OCI-LY3 (cell line): ENCODE data around the gene CYP46A1.
A peak's percentile ranks its signal among the peaks of the same experiment; 100 is the strongest.

Source experiments
- H2AFZ ChIP-seq: fragments of 200-600, 300-600 bp; shearing (Covaris generic); 2 replicates; pipeline ENCODE4 v1.6.0; 2014; ENCODE audit warnings: antibody characterized with exemption, low read depth, low read length
- H3K27ac ChIP-seq: fragments of 200-600, 300-600 bp; sonication (generic); 2 replicates; pipeline ENCODE4 v1.5.1; 2014; ENCODE audit warnings: mild to moderate bottlenecking, low read length, moderate library complexity, mixed read lengths
- H3K27me3 ChIP-seq: fragments of 200-600, 300-600 bp; sonication (generic); 2 replicates; pipeline ENCODE4 v1.6.1; 2014; ENCODE audit warnings: low read depth, low read length, mixed read lengths
- H3K36me3 ChIP-seq: fragments of 200-600, 300-600 bp; sonication (generic); replicated peaks from 2 replicates; pipeline ENCODE3; 2014; ENCODE audit warnings: low read depth, low read length, mixed read lengths
- H3K4me1 ChIP-seq: fragments of 300-600, 200-600 bp; sonication (generic); 2 replicates; pipeline ENCODE4 v1.6.1; 2014; ENCODE audit warnings: low read length, mixed read lengths
- H3K4me2 ChIP-seq: fragments of 200-600, 300-600 bp; sonication (generic); 2 replicates; pipeline ENCODE4 v1.6.1; 2014; ENCODE audit warnings: low read length, mixed read lengths
- H3K4me3 ChIP-seq: fragments of 300-600, 200-600 bp; sonication (generic); 2 replicates; pipeline ENCODE4 v1.5.1; 2014; ENCODE audit warnings: antibody characterized with exemption, mild to moderate bottlenecking, low read length, moderate library complexity
- H3K79me2 ChIP-seq: fragments of 300-600, 200-600 bp; shearing (Covaris generic); 2 replicates; pipeline ENCODE4 v1.6.1; 2014; ENCODE audit warnings: mild to moderate bottlenecking, low read length, mixed read lengths
- H3K9ac ChIP-seq: fragments of 300-600, 200-600 bp; shearing (Covaris generic); 2 replicates; pipeline ENCODE4 v1.6.0; 2014; ENCODE audit warnings: mild to moderate bottlenecking, low read length, moderate library complexity
- H3K9me3 ChIP-seq: fragments of 200-600, 300-600 bp; shearing (Covaris generic); 2 replicates; pipeline ENCODE4 v1.6.1; 2014; ENCODE audit warnings: low read length, mixed read lengths; ENCODE audit not compliant: insufficient read depth
- H4K20me1 ChIP-seq: fragments of 200-600, 300-600 bp; sonication (generic); 2 replicates; pipeline ENCODE4 v1.6.1; 2016; ENCODE audit warnings: low read length, mixed read lengths; ENCODE audit not compliant: insufficient read depth
- EZH2phosphoT487 ChIP-seq: fragments of 200-600 bp; shearing (Covaris generic); IDR thresholded peaks from 2 replicates; pipeline ENCODE4 v1.6.1; 2018; ENCODE audit warnings: antibody characterized with exemption, mixed run types, low read depth
- TF ChIP-seq, protein P1 (sequence below): fragments of 200-600, 300-600 bp; sonication (generic); IDR thresholded peaks from 2 replicates; pipeline ENCODE4 v1.5.1; 2014; ENCODE audit warnings: antibody characterized with exemption, low read length, low read depth

Gene CYP46A1

DNA sequence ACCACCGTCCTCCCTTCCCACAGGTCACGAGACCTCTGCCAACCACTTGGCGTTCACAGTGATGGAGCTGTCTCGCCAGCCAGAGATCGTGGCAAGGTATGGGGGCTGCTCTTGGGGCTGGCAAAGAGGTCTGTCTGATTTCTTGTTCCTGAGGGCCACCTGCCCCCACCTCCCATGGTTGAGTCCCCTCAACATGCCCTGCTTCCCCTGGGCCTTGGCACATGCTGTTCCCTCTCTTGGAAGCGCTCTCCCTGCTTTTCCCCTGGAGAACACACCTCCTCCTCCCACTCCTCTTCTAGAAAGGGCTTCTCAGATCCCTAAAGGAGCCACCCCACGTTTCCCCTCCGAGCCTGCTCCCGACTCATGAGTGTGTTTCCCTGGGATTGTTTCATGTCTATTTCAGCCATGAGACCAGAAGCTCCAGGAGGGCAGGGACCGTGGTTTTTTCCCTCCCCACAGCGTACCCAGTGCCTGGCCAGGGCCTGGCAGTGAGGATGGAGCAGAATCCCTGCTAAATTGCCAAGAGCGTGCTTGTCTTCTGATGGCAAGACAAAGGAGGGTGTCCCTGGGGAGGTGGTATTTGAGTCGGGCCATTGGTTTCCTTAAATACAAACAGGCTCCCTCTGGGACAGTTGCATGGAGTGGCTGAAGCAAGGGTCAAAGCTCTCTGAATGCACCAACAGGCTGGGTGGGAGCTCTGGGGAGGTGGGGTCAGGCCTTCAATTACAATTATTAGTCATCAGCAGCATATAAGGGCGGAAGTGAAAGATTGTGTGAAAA is 34.1 kb downstream of the CYP46A1 start:
- peaks cover 47% of the 10 kb centered on the region for H3K27me3 ChIP-seq
- peak overlapping the region; percentile 84 for H3K4me2 ChIP-seq
- H3K27ac ChIP-seq, result no peak overlapping the region

DNA sequence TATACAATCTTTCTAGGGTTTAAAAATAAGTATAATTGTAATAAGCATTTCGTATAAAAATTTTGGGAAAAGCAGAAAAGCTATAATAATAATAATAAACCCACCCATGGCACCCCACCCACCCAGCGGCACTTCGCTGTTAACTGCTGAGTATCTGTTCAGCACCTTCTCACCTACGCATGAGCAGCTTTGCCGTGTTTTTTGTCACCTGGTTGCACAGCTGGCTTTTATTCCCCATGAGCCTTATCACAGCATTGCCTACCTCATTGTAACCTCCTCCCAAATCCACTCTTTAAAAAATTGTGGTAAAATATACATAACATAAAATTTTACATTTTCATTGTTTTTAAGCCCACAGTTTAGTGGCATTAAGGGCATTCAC is 34.7 kb downstream of the CYP46A1 start:
- Histone ChIP-seq H3K4me3 (peak overlapping the region; percentile 18), H3K4me1 (peaks cover 19% of the 10 kb centered on the region), H3K27me3 (peaks cover 45% of the 10 kb centered on the region), H3K27ac (no peak overlapping the region), H4K20me1 (no peaks in the 10 kb centered on the region), H3K4me2 (peak overlapping the region; percentile 84), H2AFZ (no peak overlapping the region), H3K9me3 (no peaks in the 10 kb centered on the region), H3K36me3 (no peaks in the 10 kb centered on the region), H3K79me2 (no peaks in the 10 kb centered on the region), H3K9ac (no peak overlapping the region)
- TF ChIP-seq, protein P1, sequence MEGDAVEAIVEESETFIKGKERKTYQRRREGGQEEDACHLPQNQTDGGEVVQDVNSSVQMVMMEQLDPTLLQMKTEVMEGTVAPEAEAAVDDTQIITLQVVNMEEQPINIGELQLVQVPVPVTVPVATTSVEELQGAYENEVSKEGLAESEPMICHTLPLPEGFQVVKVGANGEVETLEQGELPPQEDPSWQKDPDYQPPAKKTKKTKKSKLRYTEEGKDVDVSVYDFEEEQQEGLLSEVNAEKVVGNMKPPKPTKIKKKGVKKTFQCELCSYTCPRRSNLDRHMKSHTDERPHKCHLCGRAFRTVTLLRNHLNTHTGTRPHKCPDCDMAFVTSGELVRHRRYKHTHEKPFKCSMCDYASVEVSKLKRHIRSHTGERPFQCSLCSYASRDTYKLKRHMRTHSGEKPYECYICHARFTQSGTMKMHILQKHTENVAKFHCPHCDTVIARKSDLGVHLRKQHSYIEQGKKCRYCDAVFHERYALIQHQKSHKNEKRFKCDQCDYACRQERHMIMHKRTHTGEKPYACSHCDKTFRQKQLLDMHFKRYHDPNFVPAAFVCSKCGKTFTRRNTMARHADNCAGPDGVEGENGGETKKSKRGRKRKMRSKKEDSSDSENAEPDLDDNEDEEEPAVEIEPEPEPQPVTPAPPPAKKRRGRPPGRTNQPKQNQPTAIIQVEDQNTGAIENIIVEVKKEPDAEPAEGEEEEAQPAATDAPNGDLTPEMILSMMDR, result no peak
- no peak for TF ChIP-seq EZH2phosphoT487

More for the DNA sequence above, 34.1 kb downstream of the CYP46A1 start:
- TF ChIP-seq, protein P1, result no peak
- no peak for TF ChIP-seq EZH2phosphoT487
- no peak overlapping the region for H2AFZ ChIP-seq
- H3K36me3 ChIP-seq, result no peaks in the 10 kb centered on the region
- H4K20me1 ChIP-seq, result no peaks in the 10 kb centered on the region
- H3K4me1 ChIP-seq, result peaks cover 19% of the 10 kb centered on the region
- H3K9me3 ChIP-seq, result no peaks in the 10 kb centered on the region
- no peaks in the 10 kb centered on the region for H3K79me2 ChIP-seq
- peak overlapping the region; percentile 32; the same call in 1 of the 2 replicates for H3K9ac ChIP-seq
- H3K4me3 ChIP-seq, result peak overlapping the region; percentile 62

DNA sequence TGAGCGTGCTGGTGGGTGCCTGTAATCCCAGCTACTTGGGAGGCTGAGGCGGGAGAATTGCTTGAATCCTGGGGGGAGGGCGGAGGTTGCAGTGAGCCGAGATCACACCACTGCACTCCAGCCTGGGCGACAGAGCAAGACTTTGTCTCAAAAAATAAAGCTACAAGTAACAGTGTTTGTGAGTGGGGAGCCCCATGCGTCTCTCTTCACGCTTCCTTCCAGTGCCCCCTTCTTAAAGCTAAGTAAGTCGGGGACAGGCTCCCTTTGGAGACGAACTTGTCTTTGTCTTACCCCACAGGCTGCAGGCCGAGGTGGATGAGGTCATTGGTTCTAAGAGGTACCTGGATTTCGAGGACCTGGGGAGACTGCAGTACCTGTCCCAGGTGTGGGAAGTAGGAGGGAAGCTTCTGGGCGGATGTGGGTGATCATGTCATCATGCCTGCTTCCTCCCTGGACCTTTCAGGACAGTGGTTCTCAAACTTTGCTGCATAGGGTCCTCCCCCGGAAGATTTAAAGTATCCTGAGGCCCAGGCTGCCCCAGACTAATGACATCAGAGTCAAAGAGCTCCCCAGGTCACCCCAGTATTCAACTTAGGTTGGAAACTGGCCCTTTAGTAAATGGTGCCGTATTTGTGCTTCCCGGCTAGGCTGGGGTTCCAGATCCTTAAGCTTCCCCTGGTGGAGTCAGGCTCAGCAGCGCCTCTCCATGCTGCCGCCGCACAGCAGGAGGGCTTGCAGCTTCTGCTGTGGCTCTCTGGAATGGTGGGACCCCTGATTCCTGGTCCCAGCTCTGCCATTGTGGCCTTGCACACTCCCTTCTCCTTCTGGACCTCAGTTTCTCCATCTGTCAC is 37.1 kb downstream of the CYP46A1 start:
- TF ChIP-seq EZH2phosphoT487, result no peak
- TF ChIP-seq, protein P1, result no peak
- Histone ChIP-seq H3K9me3 (no peaks in the 10 kb centered on the region), H3K4me2 (no peak overlapping the region), H3K27me3 (peaks cover 50% of the 10 kb centered on the region), H3K27ac (no peak overlapping the region), H4K20me1 (no peaks in the 10 kb centered on the region), H3K4me1 (peaks cover 19% of the 10 kb centered on the region), H3K79me2 (no peaks in the 10 kb centered on the region), H3K36me3 (no peaks in the 10 kb centered on the region), H2AFZ (no peak overlapping the region), H3K4me3 (no peak overlapping the region), H3K9ac (no peak overlapping the region)
